Measurements from ENCODE around the gene NGFR. TPM values are rescaled to one million over a fixed set of nuclear protein-coding genes. Genes with fewer than 3 reads are reported as not detected.

The NGFR gene
- total RNA-seq, 1 experiment from 2014 or later, result 1.6 TPM

GRCh38 chr17:49508866-49509587, 13.9 kb downstream of the NGFR start:
- Histone ChIP-seq H3K4me1 (ENCODE audit: control insufficient read depth, insufficient read depth, low read length) (peaks cover 17% of the 10 kb centered on the region), H3K27me3 (ENCODE audit: control insufficient read depth, insufficient read depth, low read length) (no peaks in the 10 kb centered on the region), H3K36me3 (ENCODE audit: control insufficient read depth, insufficient read depth, low read length) (no peaks in the 10 kb centered on the region), H3K27ac (ENCODE audit: low read length) (peak overlapping the region; percentile 2; the same call in 1 of the 2 replicates), H3K4me3 (ENCODE audit: low read depth in 2 of 2, low read length in 2 of 2) (no peak overlapping the region), H3K9me3 (ENCODE audit: control insufficient read depth, insufficient read depth, low read depth, low read length) (no peaks in the 10 kb centered on the region)
- no peak for DNase-seq (ENCODE audit: low read depth, low spot score)
- ChIA-PET POLR2A (no interaction called here), CTCF (interaction anchor here (0.7 kb wide), 1 partner anchor 46 kb away, joined by 3 read pairs; no protein-coding TSS in a partner anchor)
- TF ChIP-seq POLR2AphosphoS5 (IDR thresholded peaks at IDR 0.05; ENCODE audit: low read depth, low read length) (no peak), TCF7L2 (IDR thresholded peaks at IDR 0.05; ENCODE audit: low read depth, low read length) (no peak), CTCF (IDR thresholded peaks at IDR 0.05) (no peak), SIN3A (IDR thresholded peaks at IDR 0.05; ENCODE audit: borderline replicate concordance, insufficient read depth, low read depth, low read length) (no peak), REST (IDR thresholded peaks at IDR 0.05; ENCODE audit: insufficient read depth in 1 of 2, low read depth in 2 of 2, low read length in 1 of 2) (no peak)
- no peak for ATAC-seq
- in situ Hi-C loops (cut with HindIII; ENCODE audit: low pct_unique_long_range_greater_than_20kb, low sequenced_read_pairs), result no loop called here
- intact Hi-C loops (cut with micrococcal nuclease; ENCODE audit: unreplicated experiment), result no loop called here
- BruUV-seq (replicated peaks), result no TSS peak

GRCh38 chr17:49509588-49509917, 14.5 kb downstream of the NGFR start:
- Histone ChIP-seq H3K27ac (ENCODE audit: low read length) (no peak overlapping the region), H3K36me3 (ENCODE audit: control insufficient read depth, insufficient read depth, low read length) (no peaks in the 10 kb centered on the region), H3K4me1 (ENCODE audit: control insufficient read depth, insufficient read depth, low read length) (peaks cover 17% of the 10 kb centered on the region), H3K27me3 (ENCODE audit: control insufficient read depth, insufficient read depth, low read length) (no peaks in the 10 kb centered on the region), H3K9me3 (ENCODE audit: control insufficient read depth, insufficient read depth, low read depth, low read length) (no peaks in the 10 kb centered on the region), H3K4me3 (ENCODE audit: low read depth in 2 of 2, low read length in 2 of 2) (no peak overlapping the region)
- intact Hi-C loops (cut with micrococcal nuclease; ENCODE audit: unreplicated experiment) (no loop called here), in situ Hi-C loops (cut with HindIII; ENCODE audit: low pct_unique_long_range_greater_than_20kb, low sequenced_read_pairs) (no loop called here)
- POLR2A ChIA-PET, result interaction anchor here (0.6 kb wide), 1 partner anchor 122 kb away, joined by 3 read pairs; no protein-coding TSS in a partner anchor
- BruUV-seq (replicated peaks), result no TSS peak
- CTCF ChIA-PET, result interaction anchor here (0.7 kb wide), 2 partner anchors 46 to 47 kb away, joined by 3 read pairs; no protein-coding TSS in a partner anchor
- no peak for TF ChIP-seq REST (IDR thresholded peaks at IDR 0.05; ENCODE audit: insufficient read depth in 1 of 2, low read depth in 2 of 2, low read length in 1 of 2)
- TF ChIP-seq SIN3A (IDR thresholded peaks at IDR 0.05; ENCODE audit: borderline replicate concordance, insufficient read depth, low read depth, low read length), result no peak
- no peak for TF ChIP-seq POLR2AphosphoS5 (IDR thresholded peaks at IDR 0.05; ENCODE audit: low read depth, low read length)
- no peak for TF ChIP-seq TCF7L2 (IDR thresholded peaks at IDR 0.05; ENCODE audit: low read depth, low read length)
- no peak for TF ChIP-seq CTCF (IDR thresholded peaks at IDR 0.05)
- DNase-seq (ENCODE audit: low read depth, low spot score) (no peak), ATAC-seq (no peak)
